Measurements from ENCODE around the gene NOLC1. TPM values are rescaled to one million over a fixed set of nuclear protein-coding genes. Genes with fewer than 3 reads are reported as not detected.

NOLC1 gene
- total and polyA plus RNA-seq, 2 donors (not counting 1 experiment from before 2014, with no cell fraction given): 32.9 to 45.0 TPM

GRCh38 chr10:102121739-102122372 lies 30.3 kb upstream of the NOLC1 start:
- peak overlapping the region; percentile 94 for H3K9ac ChIP-seq (ENCODE audit: low read length)
- ATAC-seq (ENCODE audit: low read depth): no peak

More at GRCh38 chr10:102121739-102122372, 30.3 kb upstream of the NOLC1 start:
- peak overlapping the region; percentile 93 for H3K4me2 ChIP-seq (replicated peaks; ENCODE audit: low read depth, low read length, poor library complexity, severe bottlenecking)
- H2AFZ ChIP-seq (ENCODE audit: insufficient read depth, low read depth, low read length, poor library complexity, severe bottlenecking): peak overlapping the region; percentile 94
- peaks cover 40% of the 10 kb centered on the region for H3K4me1 Mint-ChIP-seq
- peaks cover 30 to 40% of the 10 kb centered on the region in 2 donors for H3K4me1 ChIP-seq (ENCODE audit: control insufficient read depth in 2 of 2, insufficient read depth in 2 of 2, low read length in 2 of 2)
- peaks cover 43% of the 10 kb centered on the region for H3K79me2 ChIP-seq (ENCODE audit: control insufficient read depth, insufficient read depth, low read length)
- peak overlapping the region in 1 of 2 donors; percentile 94 for H3K27ac ChIP-seq (ENCODE audit: low read length in 2 of 2)
- intact Hi-C loops (cut with micrococcal nuclease): loop anchor here (2.0 kb wide), 2 partner anchors 57 to 303 kb away; partner anchors contain the start of genes HPS6 and OGA
- peaks cover 18% of the 10 kb centered on the region for H4K20me1 ChIP-seq (ENCODE audit: control insufficient read depth, insufficient read depth, low read length, poor library complexity, severe bottlenecking)
- TF ChIP-seq CTCF (IDR thresholded peaks at IDR 0.05) (no peak), EZH2 (IDR thresholded peaks at IDR 0.05; ENCODE audit: borderline replicate concordance, insufficient read depth, low read depth, low read length, poor library complexity, severe bottlenecking) (no peak)
- H3K27me3 Mint-ChIP-seq: no peaks in the 10 kb centered on the region
- WGBS (ENCODE audit: insufficient coverage): 80% methylated on average over 4 of the region's 6 CpGs
- ChIA-PET CTCF (interaction anchor here (1.1 to 2.2 kb wide), 3 partner anchors 10 to 30 kb away, joined by 3 to 9 read pairs (median 6); partner anchors contain the start of gene PPRC1), POLR2A (interaction anchor here (0.8 to 1.5 kb wide), 3 partner anchors 11 to 304 kb away, joined by 4 read pairs; partner anchors contain the start of genes OGA and PPRC1)
- no peaks in the 10 kb centered on the region for H3K27me3 ChIP-seq (replicated peaks in 1 of 4; ENCODE audit: control extremely low read depth in 1 of 4, control insufficient read depth in 3 of 4, insufficient read depth in 4 of 4, low read length in 3 of 4)
- H3K27ac Mint-ChIP-seq: peak overlapping the region; percentile 76
- H3K9me3 ChIP-seq (ENCODE audit: control extremely low read depth in 1 of 3, control insufficient read depth in 2 of 3, insufficient read depth in 1 of 3, low read length in 2 of 3): no peaks in the 10 kb centered on the region
- DNase-seq: no peak
- H3K4me3 ChIP-seq (ENCODE audit: control extremely low read depth in 1 of 5, extremely low read depth in 1 of 5, insufficient read depth in 1 of 5, low read depth in 2 of 5, low read length in 4 of 5): peak overlapping the region in 2 of 5 experiments; percentile 91 to 95
- H3K4me3 Mint-ChIP-seq: peak overlapping the region; percentile 97
- no peaks in the 10 kb centered on the region for H3K9me3 Mint-ChIP-seq (ENCODE audit: insufficient read depth)
- no peaks in the 10 kb centered on the region for H3K36me3 ChIP-seq (replicated peaks in 1 of 2; ENCODE audit: control extremely low read depth in 1 of 2, control insufficient read depth in 1 of 2, extremely low read depth in 1 of 2, insufficient read depth in 2 of 2, low read length in 1 of 2)
